H9 (cell line): ENCODE data around the gene SLC2A4RG. TPM values are rescaled to one million over a fixed set of nuclear protein-coding genes. Genes with fewer than 3 reads are reported as not detected.

Experiments used
- DNase-seq: peaks from one replicate; pipeline ENCODE4 v3.0.0-alpha.2; 2017
- H2AFZ ChIP-seq: one replicate; pipeline ENCODE4 v1.6.1; 2013; ENCODE audit warnings: mild to moderate bottlenecking, low read length, control low read depth, moderate library complexity
- H2AK5ac ChIP-seq: 2 replicates; pipeline ENCODE4 v1.6.1; 2013; ENCODE audit warnings: low read length, control low read depth, mixed read lengths; ENCODE audit not compliant: insufficient read length
- H2BK120ac ChIP-seq: one replicate; pipeline ENCODE4 v1.6.1; 2013; ENCODE audit warnings: low read depth, mild to moderate bottlenecking, low read length, control low read depth, inconsistent platforms; ENCODE audit not compliant: poor library complexity, severe bottlenecking
- H2BK12ac ChIP-seq: 2 replicates; pipeline ENCODE4 v1.6.1; 2013; ENCODE audit warnings: low read length, control low read depth, mixed read lengths, low read depth; ENCODE audit not compliant: insufficient read length
- H2BK15ac ChIP-seq: 2 replicates; pipeline ENCODE4 v1.6.1; 2013; ENCODE audit warnings: low read depth, low read length, control low read depth
- H2BK20ac ChIP-seq: one replicate; pipeline ENCODE4 v1.6.1; 2013; ENCODE audit warnings: low read depth, mild to moderate bottlenecking, low read length, control low read depth, inconsistent platforms; ENCODE audit not compliant: poor library complexity, severe bottlenecking
- H2BK5ac ChIP-seq: 2 replicates; pipeline ENCODE4 v1.6.1; 2013; ENCODE audit warnings: low read length, control low read depth, mixed read lengths; ENCODE audit not compliant: insufficient read length
- H3K14ac ChIP-seq: 2 replicates; pipeline ENCODE4 v1.6.1; 2013; ENCODE audit warnings: low read length, control low read depth; ENCODE audit not compliant: insufficient read depth
- H3K18ac ChIP-seq: 2 replicates; pipeline ENCODE4 v1.6.1; 2013; ENCODE audit warnings: low read depth, mild to moderate bottlenecking, mixed read lengths, low read length, control low read depth; ENCODE audit not compliant: insufficient read length
- H3K23ac ChIP-seq: 2 replicates; pipeline ENCODE4 v1.6.1; 2013; ENCODE audit warnings: low read length, control low read depth, mixed read lengths, low read depth; ENCODE audit not compliant: insufficient read length
- H3K23me2 ChIP-seq: 2 replicates; pipeline ENCODE4 v1.6.1; 2013; ENCODE audit warnings: low read depth, mild to moderate bottlenecking, mixed read lengths, low read length, control low read depth; ENCODE audit not compliant: insufficient read length, poor library complexity, severe bottlenecking
- H3K27ac ChIP-seq: 2 replicates; pipeline ENCODE4 v1.5.1; 2013; ENCODE audit warnings: low read length, control low read depth, mixed read lengths, low read depth; ENCODE audit not compliant: insufficient read length
- H3K27me3 ChIP-seq: 2 replicates; pipeline ENCODE4 v1.6.1; 2013; ENCODE audit warnings: low read length, control low read depth, inconsistent platforms; ENCODE audit not compliant: insufficient read depth
- H3K4ac ChIP-seq: 2 replicates; pipeline ENCODE4 v1.6.1; 2013; ENCODE audit warnings: low read depth, mild to moderate bottlenecking, control low read depth, inconsistent platforms, low read length, moderate library complexity
- H3K4me1 ChIP-seq: 2 replicates; pipeline ENCODE4 v1.6.1; 2013; ENCODE audit warnings: low read length, control low read depth, inconsistent platforms; ENCODE audit not compliant: insufficient read depth
- H3K4me2 ChIP-seq: 2 replicates; pipeline ENCODE4 v1.6.1; 2013; ENCODE audit warnings: low read length, control low read depth, mixed read lengths; ENCODE audit not compliant: insufficient read length, insufficient read depth
- H3K56ac ChIP-seq: 2 replicates; pipeline ENCODE4 v1.6.1; 2013; ENCODE audit warnings: low read depth, mild to moderate bottlenecking, mixed read lengths, low read length, control low read depth; ENCODE audit not compliant: insufficient read length
- H3K79me1 ChIP-seq: 2 replicates; pipeline ENCODE4 v1.6.1; 2013; ENCODE audit warnings: low read depth, mild to moderate bottlenecking, moderate library complexity, low read length, control low read depth, inconsistent platforms; ENCODE audit not compliant: insufficient read depth, poor library complexity, severe bottlenecking
- H3K79me2 ChIP-seq: 2 replicates; pipeline ENCODE4 v1.6.1; 2013; ENCODE audit warnings: low read length, control low read depth, inconsistent platforms; ENCODE audit not compliant: insufficient read depth
- H3K9ac ChIP-seq: 2 replicates; pipeline ENCODE4 v1.6.1; 2013; ENCODE audit warnings: low read length, control low read depth, mixed read lengths; ENCODE audit not compliant: insufficient read length; ENCODE audit errors: extremely low read depth
- H3K9me3 ChIP-seq: one replicate; pipeline ENCODE4 v1.6.1; 2013; ENCODE audit warnings: low read depth, low read length, inconsistent platforms; ENCODE audit not compliant: control insufficient read depth
- H3T11ph ChIP-seq: one replicate; pipeline ENCODE4 v1.6.1; 2013; ENCODE audit warnings: mild to moderate bottlenecking, low read length, control low read depth, inconsistent platforms
- H4K20me1 ChIP-seq: one replicate; pipeline ENCODE4 v1.6.1; 2013; ENCODE audit not compliant: control insufficient read depth, insufficient read length, insufficient read depth
- H4K5ac ChIP-seq: 2 replicates; pipeline ENCODE4 v1.6.1; 2013; ENCODE audit warnings: low read depth, mild to moderate bottlenecking, mixed read lengths, low read length, control low read depth; ENCODE audit not compliant: insufficient read length
- H4K8ac ChIP-seq: replicated peaks from 2 replicates; pipeline ENCODE4 v1.6.1; 2013; ENCODE audit warnings: low read length, control low read depth, mixed read lengths, low read depth; ENCODE audit not compliant: insufficient read length
- H4K91ac ChIP-seq: 2 replicates; pipeline ENCODE4 v1.6.1; 2013; ENCODE audit warnings: low read depth, mild to moderate bottlenecking, moderate library complexity, mixed read lengths, low read length, control low read depth; ENCODE audit not compliant: insufficient read length
- H3K27ac Mint-ChIP-seq, 3 experiments: 2 replicates in 2 of 3; 3 replicates in 1 of 3; pipeline ENCODE4 v1.8.0; 2020 to 2021; ENCODE audit warnings: mixed read lengths in 3 of 3, mild to moderate bottlenecking in 1 of 3, moderate library complexity in 1 of 3
- H3K27me3 Mint-ChIP-seq: 2 replicates; pipeline ENCODE4 v1.8.0; 2021; ENCODE audit warnings: low read depth, mild to moderate bottlenecking, moderate library complexity, mixed read lengths
- H3K36me3 Mint-ChIP-seq, 3 experiments: 2 replicates in 2 of 3; 3 replicates in 1 of 3; pipeline ENCODE4 v1.8.0; 2020 to 2021; ENCODE audit warnings: low read depth in 3 of 3, mixed read lengths in 3 of 3; ENCODE audit not compliant: insufficient read depth in 1 of 3
- H3K4me1 Mint-ChIP-seq, 2 experiments: 2 replicates each; pipeline ENCODE4 v1.8.0; 2020; ENCODE audit warnings: mixed read lengths in 2 of 2
- H3K4me3 Mint-ChIP-seq, 2 experiments: 2 replicates in 1 of 2; 3 replicates in 1 of 2; pipeline ENCODE4 v1.8.0; 2020 to 2021; ENCODE audit warnings: mild to moderate bottlenecking in 2 of 2, mixed read lengths in 2 of 2, moderate library complexity in 1 of 2
- H3K9me3 Mint-ChIP-seq, 2 experiments: 2 replicates in 1 of 2; 3 replicates in 1 of 2; pipeline ENCODE4 v1.8.0; 2020; ENCODE audit warnings: mild to moderate bottlenecking in 2 of 2, mixed read lengths in 2 of 2, moderate library complexity in 1 of 2
- WGBS: extraction: QIAGEN DNeasy Blood & Tissue Kit; methylation state at CpG from one replicate; pipeline ENCODE4 v1.1.7; 2013; ENCODE audit warnings: missing lambda C conversion rate, low lambda C conversion rate, mixed read lengths; ENCODE audit not compliant: insufficient read length; ENCODE audit errors: extremely low coverage; 5-methylcytosine and 5-hydroxymethylcytosine counted together
- total RNA-seq: library from RNA; stranded (reverse); gene quantifications from 2 replicates; pipeline ENCODE4 v1.2.1, GENCODE V29; 2021
- TF ChIP-seq, protein P1 (sequence below): fragments of 200-600 bp; sonication (generic); conservative IDR thresholded peaks from 3 replicates; pipeline ENCODE4 v1.8.0; 2021; ENCODE audit warnings: antibody characterized with exemption, mild to moderate bottlenecking

The SLC2A4RG gene
- total RNA-seq, 1 experiment from 2014 or later, result 43.9 TPM

DNA sequence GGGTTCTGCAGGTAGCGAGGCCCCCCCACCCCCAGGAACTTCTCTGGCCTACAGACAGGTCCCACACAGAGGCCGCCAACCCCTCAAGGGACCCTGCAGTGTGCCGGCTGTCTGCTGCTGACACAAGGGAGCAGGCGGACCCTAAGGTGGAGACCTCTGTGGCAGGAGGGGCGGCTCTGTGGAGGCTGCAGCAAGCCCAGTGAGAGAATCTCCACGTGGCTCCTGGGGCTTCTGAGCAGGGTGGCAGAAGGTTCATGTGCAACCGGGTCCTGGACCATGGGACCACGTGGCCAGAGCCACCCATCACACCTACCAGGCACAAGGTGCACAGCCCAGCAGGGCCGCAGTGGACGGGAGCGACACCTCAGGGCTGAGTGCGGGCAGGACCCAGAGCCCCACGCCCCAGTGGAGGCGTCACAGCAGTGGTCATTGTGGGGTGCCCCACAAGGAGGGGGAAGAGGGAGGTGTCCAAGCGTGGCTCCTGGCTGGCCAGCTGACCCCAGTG is 36.1 kb upstream of the SLC2A4RG start:
- Mint-ChIP-seq H3K36me3 (peaks cover 16 to 29% (median 27%) of the 10 kb centered on the region in 3 experiments; a peak in 6 of 7 replicates), H3K4me1 (peaks cover 5 to 9% of the 10 kb centered on the region in 2 experiments)

More for the DNA sequence above, 36.1 kb upstream of the SLC2A4RG start:
- H3K23me2 ChIP-seq, result peaks cover 9% of the 10 kb centered on the region
- WGBS, result no CpG with 5 or more reads among the region's 15 CpGs
- H3K4me2 ChIP-seq, result no peak overlapping the region
- no peak overlapping the region for H3K27ac ChIP-seq
- no peak overlapping the region for H2AK5ac ChIP-seq
- no peaks in the 10 kb centered on the region for H3K27me3 ChIP-seq
- no peak overlapping the region for H2AFZ ChIP-seq
- H3K9ac ChIP-seq, result no peak overlapping the region
- no peaks in the 10 kb centered on the region for H3K4me1 ChIP-seq
- no peak overlapping the region for H3K18ac ChIP-seq
- H2BK20ac ChIP-seq, result no peak overlapping the region
- no peak overlapping the region for H2BK12ac ChIP-seq
- H4K8ac ChIP-seq, result no peak overlapping the region
- H2BK120ac ChIP-seq, result no peak overlapping the region
- H4K91ac ChIP-seq, result no peak overlapping the region
- no peak overlapping the region for H3K4me3 Mint-ChIP-seq
- H3K79me1 ChIP-seq, result peaks cover 4% of the 10 kb centered on the region
- H3K4ac ChIP-seq, result no peak overlapping the region
- H4K5ac ChIP-seq, result no peak overlapping the region
- H3K27ac Mint-ChIP-seq, result no peak overlapping the region
- H3K14ac ChIP-seq, result no peak overlapping the region
- H2BK5ac ChIP-seq, result no peak overlapping the region
- H3K9me3 Mint-ChIP-seq, result no peaks in the 10 kb centered on the region
- no peak overlapping the region for H3T11ph ChIP-seq
- no peaks in the 10 kb centered on the region for H3K27me3 Mint-ChIP-seq
- TF ChIP-seq, protein P1, sequence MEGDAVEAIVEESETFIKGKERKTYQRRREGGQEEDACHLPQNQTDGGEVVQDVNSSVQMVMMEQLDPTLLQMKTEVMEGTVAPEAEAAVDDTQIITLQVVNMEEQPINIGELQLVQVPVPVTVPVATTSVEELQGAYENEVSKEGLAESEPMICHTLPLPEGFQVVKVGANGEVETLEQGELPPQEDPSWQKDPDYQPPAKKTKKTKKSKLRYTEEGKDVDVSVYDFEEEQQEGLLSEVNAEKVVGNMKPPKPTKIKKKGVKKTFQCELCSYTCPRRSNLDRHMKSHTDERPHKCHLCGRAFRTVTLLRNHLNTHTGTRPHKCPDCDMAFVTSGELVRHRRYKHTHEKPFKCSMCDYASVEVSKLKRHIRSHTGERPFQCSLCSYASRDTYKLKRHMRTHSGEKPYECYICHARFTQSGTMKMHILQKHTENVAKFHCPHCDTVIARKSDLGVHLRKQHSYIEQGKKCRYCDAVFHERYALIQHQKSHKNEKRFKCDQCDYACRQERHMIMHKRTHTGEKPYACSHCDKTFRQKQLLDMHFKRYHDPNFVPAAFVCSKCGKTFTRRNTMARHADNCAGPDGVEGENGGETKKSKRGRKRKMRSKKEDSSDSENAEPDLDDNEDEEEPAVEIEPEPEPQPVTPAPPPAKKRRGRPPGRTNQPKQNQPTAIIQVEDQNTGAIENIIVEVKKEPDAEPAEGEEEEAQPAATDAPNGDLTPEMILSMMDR, result no peak
- H3K56ac ChIP-seq, result no peak overlapping the region
- no peaks in the 10 kb centered on the region for H3K9me3 ChIP-seq
- H4K20me1 ChIP-seq, result no peaks in the 10 kb centered on the region
- H2BK15ac ChIP-seq, result no peak overlapping the region
- H3K79me2 ChIP-seq, result peaks cover 2% of the 10 kb centered on the region; the same call in 1 of the 2 replicates
- H3K23ac ChIP-seq, result no peak overlapping the region
- DNase-seq, result peak; percentile 28
